Activated CD8-positive, alpha-beta memory T cell treated with anti-CD3 and anti-CD28 coated beads, Interleukin-2, amount 10 ng/mL, durations not matched to agents 7 days and 5 days (primary cell): ENCODE measurements around the gene PCDHGA7. TPM values are rescaled to one million over a fixed set of nuclear protein-coding genes. Genes with fewer than 3 reads are reported as not detected.
A peak's percentile ranks its signal among the peaks of the same experiment; 100 is the strongest.

Source experiments
- ATAC-seq: fragments of 150-1000 bp; cut with Tn5 transposase; one replicate; pipeline ENCODE4 v1.10.0; 2021; ENCODE audit warnings: moderate library complexity
- CTCF ChIA-PET: fragments of 350-600 bp; sonication (Branson Sonifier 250); formaldehyde crosslinking; loops from one replicate; lab custom pipeline; 2021; ENCODE audit warnings: antibody characterized with exemption; lab: Charles Lee
- DNase-seq: peaks from one replicate; pipeline ENCODE4 v3.0.0-alpha.2; 2020
- H3K27ac Mint-ChIP-seq: one replicate; pipeline ENCODE4 v1.8.0; 2021; ENCODE audit warnings: mild to moderate bottlenecking, mixed read lengths
- H3K27me3 Mint-ChIP-seq: one replicate; pipeline ENCODE4 v1.8.0; 2021; ENCODE audit warnings: mixed read lengths
- H3K36me3 Mint-ChIP-seq: one replicate; pipeline ENCODE4 v1.8.0; 2021; ENCODE audit warnings: mild to moderate bottlenecking, mixed read lengths
- H3K4me1 Mint-ChIP-seq: one replicate; pipeline ENCODE4 v1.8.0; 2021; ENCODE audit warnings: mixed read lengths
- H3K4me3 Mint-ChIP-seq: one replicate; pipeline ENCODE4 v1.8.0; 2021; ENCODE audit warnings: mild to moderate bottlenecking, moderate library complexity, mixed read lengths
- H3K9me3 Mint-ChIP-seq: one replicate; pipeline ENCODE4 v1.8.0; 2022; ENCODE audit warnings: low read depth, mixed read lengths
- total RNA-seq, 2 experiments: library from RNA; stranded (reverse); gene quantifications; one replicate each; pipeline ENCODE4 v1.2.3, GENCODE V29; 2021

PCDHGA7 gene
- total RNA-seq, 2 experiments from 2014 or later, result 0.07 TPM; not detected in 1

DNA sequence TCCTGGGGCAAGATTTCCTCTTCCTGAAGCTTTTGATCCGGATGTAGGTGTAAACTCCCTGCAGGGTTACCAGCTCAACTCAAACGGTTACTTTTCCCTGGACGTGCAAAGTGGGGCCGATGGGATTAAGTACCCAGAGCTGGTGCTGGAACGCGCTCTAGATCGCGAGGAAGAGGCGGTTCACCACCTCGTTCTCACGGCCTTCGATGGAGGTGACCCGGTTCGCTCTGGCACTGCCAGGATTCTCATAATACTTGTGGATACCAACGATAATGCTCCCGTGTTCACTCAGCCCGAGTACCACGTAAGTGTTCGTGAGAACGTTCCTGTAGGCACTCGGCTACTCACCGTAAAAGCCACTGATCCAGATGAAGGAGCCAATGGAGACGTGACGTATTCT lies 26.9 kb upstream of the PCDHGA7 start:
- Mint-ChIP-seq H3K36me3 (peaks cover 8% of the 10 kb centered on the region), H3K27ac (no peak overlapping the region), H3K4me3 (no peak overlapping the region), H3K4me1 (peaks cover 2% of the 10 kb centered on the region), H3K9me3 (peaks cover 14% of the 10 kb centered on the region), H3K27me3 (peaks cover 47% of the 10 kb centered on the region)
- ATAC-seq, result no peak
- no peak for DNase-seq
- CTCF ChIA-PET, result interaction anchor here (0.8 to 1.2 kb wide), 6 partner anchors 11 to 202 kb away, joined by 3 to 8 read pairs (median 4); partner anchors contain the start of genes PCDHGA1, PCDHGA11, PCDHGA3 and PCDHGB3

- Mint-ChIP-seq H3K9me3 (peaks cover 17% of the 10 kb centered on the region), H3K27ac (no peak overlapping the region), H3K27me3 (peaks cover 47% of the 10 kb centered on the region), H3K4me1 (peaks cover 2% of the 10 kb centered on the region), H3K36me3 (peaks cover 13% of the 10 kb centered on the region), H3K4me3 (no peak overlapping the region)
- DNase-seq, result no peak
- CTCF ChIA-PET, result interaction anchor here (0.8 to 1.2 kb wide), 3 partner anchors 65 to 202 kb away, joined by 3 to 4 read pairs (median 4); partner anchors contain the start of gene PCDHGA11
- no peak for ATAC-seq
These were observed 26.4 kb upstream of the PCDHGA7 start for GRCh38 chr5:141356133-141356532.

DNA sequence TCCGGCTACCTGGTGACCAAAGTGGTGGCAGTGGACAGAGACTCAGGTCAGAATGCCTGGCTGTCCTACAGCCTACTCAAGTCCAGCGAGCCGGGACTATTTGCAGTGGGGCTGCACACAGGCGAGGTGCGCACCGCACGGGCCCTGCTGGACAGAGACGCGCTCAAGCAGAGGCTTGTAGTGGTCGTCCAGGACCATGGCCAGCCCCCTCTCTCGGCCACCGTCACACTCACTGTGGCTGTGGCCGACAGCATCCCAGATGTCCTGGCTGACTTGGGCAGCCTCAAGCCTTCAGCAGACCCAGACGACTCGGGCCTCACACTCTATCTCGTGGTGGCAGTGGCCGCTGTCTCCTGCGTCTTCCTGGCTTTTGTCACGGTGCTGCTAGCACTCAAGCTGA lies 25.6 kb upstream of the PCDHGA7 start:
- ATAC-seq, result no peak
- CTCF ChIA-PET, result no interaction called here

DNA sequence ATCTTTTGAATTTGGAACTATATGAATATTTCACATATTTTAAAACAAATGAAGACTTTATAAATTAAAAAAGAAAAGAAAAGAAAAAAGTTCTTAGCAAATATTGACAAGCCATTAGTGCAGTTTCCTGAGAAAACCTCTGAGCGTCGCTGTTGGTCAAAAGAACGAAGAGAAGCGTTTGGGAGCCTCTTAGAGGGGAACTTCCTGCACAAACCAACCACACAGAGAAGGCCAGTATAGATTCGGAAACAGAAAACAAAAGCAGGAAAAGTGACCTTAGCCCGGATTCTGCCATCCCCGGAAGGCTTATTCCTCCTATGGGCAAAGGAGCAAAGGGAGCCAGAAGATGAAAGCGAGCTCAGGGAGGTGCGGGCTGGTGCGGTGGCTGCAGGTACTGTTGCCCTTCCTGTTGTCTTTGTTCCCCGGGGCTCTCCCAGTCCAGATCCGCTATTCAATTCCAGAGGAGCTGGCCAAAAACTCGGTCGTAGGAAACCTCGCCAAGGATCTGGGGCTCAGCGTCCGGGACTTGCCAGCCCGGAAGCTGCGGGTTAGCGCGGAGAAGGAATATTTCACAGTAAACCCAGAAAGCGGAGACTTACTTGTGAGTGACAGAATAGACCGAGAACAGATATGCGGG lies 22.6 kb upstream of the PCDHGA7 start, which contains the start of gene PCDHGB2:
TSS of gene PCDHGB2 (plus strand) at position 205 of the 637 bp plus-strand sequence. CDS start at position 347, 142 bp downstream.
- CTCF ChIA-PET, result interaction anchor here (0.5 to 1.9 kb wide), 6 partner anchors 61 to 276 kb away, joined by 3 to 7 read pairs (median 4); partner anchors contain the start of gene PCDHGA11
- peaks cover 69% of the 10 kb centered on the region for H3K27me3 Mint-ChIP-seq
- peaks cover 15% of the 10 kb centered on the region for H3K9me3 Mint-ChIP-seq
- H3K36me3 Mint-ChIP-seq, result peaks cover 15% of the 10 kb centered on the region
- H3K4me3 Mint-ChIP-seq, result peak within 1 kb of the TSS; percentile 75
- peaks cover 2% of the 10 kb centered on the region for H3K4me1 Mint-ChIP-seq
- ATAC-seq (no peak), DNase-seq (no peak)
- H3K27ac Mint-ChIP-seq, result peak within 1 kb of the TSS; percentile 6

More for the DNA sequence above, 25.6 kb upstream of the PCDHGA7 start:
- peaks cover 51% of the 10 kb centered on the region for H3K27me3 Mint-ChIP-seq
- H3K27ac Mint-ChIP-seq, result no peak overlapping the region
- H3K36me3 Mint-ChIP-seq, result peaks cover 15% of the 10 kb centered on the region
- no peak for DNase-seq
- peaks cover 2% of the 10 kb centered on the region for H3K4me1 Mint-ChIP-seq
- H3K9me3 Mint-ChIP-seq, result peaks cover 17% of the 10 kb centered on the region
- H3K4me3 Mint-ChIP-seq, result no peak overlapping the region

GRCh38 chr5:141360685-141361084 lies 21.9 kb upstream of the PCDHGA7 start:
- Mint-ChIP-seq H3K27ac (no peak overlapping the region), H3K9me3 (peaks cover 17% of the 10 kb centered on the region), H3K27me3 (peaks cover 70% of the 10 kb centered on the region), H3K4me1 (peaks cover 2% of the 10 kb centered on the region), H3K36me3 (peaks cover 15% of the 10 kb centered on the region), H3K4me3 (peak overlapping the region; percentile 75)
- CTCF ChIA-PET, result interaction anchor here (1.7 to 1.9 kb wide), 2 partner anchors 203 to 207 kb away, joined by 6 to 7 read pairs; no protein-coding TSS in a partner anchor
- DNase-seq (no peak), ATAC-seq (no peak)

DNA sequence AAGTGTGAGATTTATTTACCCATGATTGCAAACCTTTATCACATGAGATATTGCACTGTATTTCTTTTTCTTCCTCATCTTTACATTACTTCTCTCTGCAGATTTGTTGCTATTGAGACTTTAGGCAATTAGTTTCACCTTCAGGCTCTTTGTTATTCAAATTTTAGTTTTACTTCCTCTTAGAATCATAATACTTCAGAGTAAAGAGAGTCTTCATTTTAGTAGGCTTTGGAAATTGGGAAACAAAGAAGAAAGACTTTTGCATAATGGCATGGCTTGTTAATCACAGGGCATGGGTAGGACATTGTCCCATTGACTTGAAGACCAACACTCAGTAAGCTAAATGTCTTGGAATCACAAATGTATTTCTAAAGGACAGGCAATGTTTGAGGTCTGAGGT lies 19.8 kb upstream of the PCDHGA7 start:
- Mint-ChIP-seq H3K4me1 (peaks cover 2% of the 10 kb centered on the region), H3K9me3 (peaks cover 15% of the 10 kb centered on the region), H3K4me3 (no peak overlapping the region), H3K27ac (no peak overlapping the region), H3K27me3 (peaks cover 70% of the 10 kb centered on the region), H3K36me3 (peaks cover 15% of the 10 kb centered on the region)
- ATAC-seq (no peak), DNase-seq (no peak)
- CTCF ChIA-PET, result interaction anchor here (1.6 kb wide), 1 partner anchor 59 kb away, joined by 4 read pairs; the partner anchor contains the start of gene PCDHGA11

GRCh38 chr5:141363952-141364660 lies 18.4 kb upstream of the PCDHGA7 start, which contains the start of gene PCDHGA5:
PCDHGA5 (plus strand) TSS chr5:141364162; CDS start chr5:141364331, 169 bp downstream.
- Mint-ChIP-seq H3K9me3 (peaks cover 15% of the 10 kb centered on the region), H3K27me3 (peaks cover 74% of the 10 kb centered on the region), H3K36me3 (peaks cover 15% of the 10 kb centered on the region), H3K27ac (peak within 1 kb of the TSS; percentile 10), H3K4me3 (no peak within 1 kb of the TSS), H3K4me1 (peaks cover 2% of the 10 kb centered on the region)
- CTCF ChIA-PET, result interaction anchor here (0.8 to 1.6 kb wide), 4 partner anchors 14 to 57 kb away, joined by 3 to 4 read pairs (median 3); partner anchors contain the start of genes PCDHGA10, PCDHGA11, PCDHGB1 and PCDHGB6
- DNase-seq (no peak), ATAC-seq (no peak)

DNA sequence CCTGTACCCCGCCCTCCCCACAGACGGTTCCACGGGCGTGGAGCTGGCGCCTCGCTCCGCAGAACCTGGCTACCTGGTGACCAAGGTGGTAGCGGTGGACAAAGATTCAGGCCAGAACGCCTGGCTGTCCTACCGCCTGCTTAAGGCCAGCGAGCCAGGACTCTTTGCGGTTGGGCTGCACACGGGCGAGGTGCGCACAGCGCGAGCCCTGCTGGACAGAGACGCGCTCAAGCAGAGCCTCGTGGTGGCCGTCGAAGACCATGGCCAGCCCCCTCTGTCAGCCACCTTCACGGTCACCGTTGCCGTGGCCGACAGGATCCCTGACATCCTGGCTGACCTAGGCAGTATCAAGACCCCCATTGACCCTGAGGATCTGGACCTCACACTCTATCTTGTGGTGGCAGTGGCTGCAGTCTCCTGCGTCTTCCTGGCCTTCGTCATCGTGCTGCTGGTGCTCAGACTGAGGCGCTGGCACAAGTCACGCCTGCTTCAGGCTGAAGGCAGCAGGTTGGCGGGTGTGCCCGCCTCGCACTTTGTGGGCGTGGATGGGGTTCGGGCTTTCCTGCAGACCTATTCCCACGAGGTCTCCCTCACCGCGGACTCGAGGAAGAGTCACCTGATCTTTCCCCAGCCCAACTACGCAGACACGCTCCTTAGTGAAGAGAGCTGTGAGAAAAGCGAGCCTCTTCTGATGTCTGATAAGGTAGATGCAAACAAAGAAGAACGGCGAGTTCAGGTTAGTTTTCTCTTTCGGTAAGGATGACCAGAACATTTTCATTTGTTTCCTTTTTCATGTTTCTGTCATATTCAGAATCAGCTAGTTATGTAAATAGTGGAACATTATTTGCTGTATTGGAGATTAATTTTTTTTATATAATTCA lies 16.3 kb upstream of the PCDHGA7 start:
- Mint-ChIP-seq H3K36me3 (peaks cover 5% of the 10 kb centered on the region), H3K27ac (no peak overlapping the region), H3K4me3 (no peak overlapping the region), H3K9me3 (peaks cover 13% of the 10 kb centered on the region), H3K4me1 (peaks cover 2% of the 10 kb centered on the region), H3K27me3 (peaks cover 77% of the 10 kb centered on the region)
- ATAC-seq (no peak), DNase-seq (no peak)
- CTCF ChIA-PET, result interaction anchor here (0.7 kb wide), 1 partner anchor 189 kb away, joined by 3 read pairs; the partner anchor contains the start of gene PCDHB8

- Mint-ChIP-seq H3K36me3 (no peaks in the 10 kb centered on the region), H3K27me3 (peaks cover 71% of the 10 kb centered on the region), H3K4me1 (peaks cover 2% of the 10 kb centered on the region), H3K9me3 (peaks cover 17% of the 10 kb centered on the region), H3K27ac (no peak within 1 kb of the TSS), H3K4me3 (peak within 1 kb of the TSS; percentile 40)
- CTCF ChIA-PET, result interaction anchor here (0.7 to 2.0 kb wide), 13 partner anchors 9 to 284 kb away, joined by 3 to 13 read pairs (median 4); partner anchors contain the start of genes PCDHGA10, PCDHGA12, PCDHGA4 and PCDHGA9
- DNase-seq, result no peak
- ATAC-seq, result no peak
These were observed 12.3 kb upstream of the PCDHGA7 start, which contains the start of gene PCDHGB3 for GRCh38 chr5:141369994-141370848. PCDHGB3 (plus strand) TSS chr5:141370242; CDS start chr5:141370395, 153 bp downstream.

- DNase-seq, result no peak
- H3K4me1 Mint-ChIP-seq, result peaks cover 2% of the 10 kb centered on the region
- CTCF ChIA-PET, result interaction anchor here (1.0 to 1.8 kb wide), 3 partner anchors 9 to 50 kb away, joined by 3 to 5 read pairs (median 4); partner anchors contain the start of gene PCDHGA11
- peaks cover 64% of the 10 kb centered on the region for H3K27me3 Mint-ChIP-seq
- H3K9me3 Mint-ChIP-seq, result peaks cover 20% of the 10 kb centered on the region
- no peak overlapping the region for H3K4me3 Mint-ChIP-seq
- H3K36me3 Mint-ChIP-seq, result no peaks in the 10 kb centered on the region
- H3K27ac Mint-ChIP-seq, result no peak overlapping the region
- ATAC-seq, result no peak
These were observed 10.7 kb upstream of the PCDHGA7 start for GRCh38 chr5:141371572-141372475.
